Glutamatergic neuron (in vitro differentiated cells): ENCODE results near the gene IGFBP7. TPM values are rescaled to one million over a fixed set of nuclear protein-coding genes. Genes with fewer than 3 reads are reported as not detected.
"Not testable (repeated sequence)": the region's sequence is repeated elsewhere in the genome, so short reads cannot be mapped to it uniquely, and the experiment has no call there.

Source experiments
- DNase-seq: peaks from one replicate; pipeline ENCODE4 v3.0.0; 2022
- H3K27ac Mint-ChIP-seq: one replicate; pipeline ENCODE4 v1.8.0; 2020; ENCODE audit warnings: mild to moderate bottlenecking, mixed read lengths, inconsistent platforms; ENCODE audit not compliant: unreplicated experiment
- H3K27me3 Mint-ChIP-seq: one replicate; pipeline ENCODE4 v1.8.0; 2020; ENCODE audit warnings: mild to moderate bottlenecking, moderate library complexity, mixed read lengths, inconsistent platforms; ENCODE audit not compliant: unreplicated experiment
- H3K36me3 Mint-ChIP-seq: one replicate; pipeline ENCODE4 v1.8.0; 2020; ENCODE audit warnings: mild to moderate bottlenecking, mixed read lengths, inconsistent platforms; ENCODE audit not compliant: unreplicated experiment
- H3K4me1 Mint-ChIP-seq: one replicate; pipeline ENCODE4 v1.8.0; 2020; ENCODE audit warnings: mild to moderate bottlenecking, low read depth, mixed read lengths, inconsistent platforms; ENCODE audit not compliant: unreplicated experiment
- H3K4me3 Mint-ChIP-seq: one replicate; pipeline ENCODE4 v1.8.0; 2020; ENCODE audit warnings: mild to moderate bottlenecking, mixed read lengths, inconsistent platforms; ENCODE audit not compliant: unreplicated experiment
- H3K9me3 Mint-ChIP-seq: one replicate; pipeline ENCODE4 v1.8.0; 2020; ENCODE audit warnings: mild to moderate bottlenecking, moderate library complexity, mixed read lengths, inconsistent platforms; ENCODE audit not compliant: unreplicated experiment
- CTCF ChIP-seq: fragments of 200-600 bp; sonication (generic); IDR thresholded peaks from one replicate; pipeline ENCODE4 v1.5.0; 2021; ENCODE audit not compliant: partially characterized antibody, unreplicated experiment
- total RNA-seq: library from RNA; stranded (reverse); fragmentation: NEBNext Ultra II Directional; extraction: Animal tissue kit (Norgen Biotek cat#: 25700); gene quantifications from one replicate; pipeline ENCODE4 v1.2.1, GENCODE V29; 2021; ENCODE audit not compliant: unreplicated experiment

The IGFBP7 gene
- total RNA-seq, 1 donor from 2014 or later: not detected

GRCh38 chr4:57063518-57063917 lies 46.7 kb downstream of the IGFBP7 start:
- no peak for TF ChIP-seq CTCF
- no peak for DNase-seq
- Mint-ChIP-seq H3K27me3 (no peaks in the 10 kb centered on the region), H3K27ac (no peak overlapping the region), H3K9me3 (no peaks in the 10 kb centered on the region), H3K4me3 (no peak overlapping the region), H3K36me3 (no peaks in the 10 kb centered on the region), H3K4me1 (peaks cover 6% of the 10 kb centered on the region)

GRCh38 chr4:57061395-57061794 lies 48.8 kb downstream of the IGFBP7 start:
- H3K4me3 Mint-ChIP-seq: no peak overlapping the region
- no peak for TF ChIP-seq CTCF
- H3K4me1 Mint-ChIP-seq: peaks cover 3% of the 10 kb centered on the region
- no peaks in the 10 kb centered on the region for H3K36me3 Mint-ChIP-seq
- no peaks in the 10 kb centered on the region for H3K9me3 Mint-ChIP-seq
- no peaks in the 10 kb centered on the region for H3K27me3 Mint-ChIP-seq
- DNase-seq: no peak
- H3K27ac Mint-ChIP-seq: no peak overlapping the region

GRCh38 chr4:57060717-57061067 lies 49.5 kb downstream of the IGFBP7 start:
- DNase-seq, H3K9me3 Mint-ChIP-seq, H3K4me3 Mint-ChIP-seq, H3K27ac Mint-ChIP-seq, H3K4me1 Mint-ChIP-seq, H3K27me3 Mint-ChIP-seq, H3K36me3 Mint-ChIP-seq: not testable (repeated sequence)

- no peaks in the 10 kb centered on the region for H3K27me3 Mint-ChIP-seq
- no peaks in the 10 kb centered on the region for H3K9me3 Mint-ChIP-seq
- TF ChIP-seq CTCF: no peak
- no peak for DNase-seq
- no peaks in the 10 kb centered on the region for H3K36me3 Mint-ChIP-seq
- no peak overlapping the region for H3K27ac Mint-ChIP-seq
- H3K4me3 Mint-ChIP-seq: no peak overlapping the region
- peaks cover 8% of the 10 kb centered on the region for H3K4me1 Mint-ChIP-seq
Measured at GRCh38 chr4:57059890-57060716, 50.1 kb downstream of the IGFBP7 start.

- DNase-seq: no peak
- TF ChIP-seq CTCF: no peak
- Mint-ChIP-seq H3K27me3 (peaks cover 2% of the 10 kb centered on the region), H3K4me3 (no peak overlapping the region), H3K27ac (no peak overlapping the region), H3K36me3 (no peaks in the 10 kb centered on the region), H3K4me1 (peaks cover 5% of the 10 kb centered on the region), H3K9me3 (no peaks in the 10 kb centered on the region)
Measured at GRCh38 chr4:57055886-57056285, 54.3 kb downstream of the IGFBP7 start.
